Activated B cell treated with CpG ODN at 0.5 μM for 24 hours (primary cell): ENCODE data around the gene NTRK1. TPM values are rescaled to one million over a fixed set of nuclear protein-coding genes. Genes with fewer than 3 reads are reported as not detected.

Source experiments
- ATAC-seq: fragments of 200-7000 bp; cut with Tn5 transposase; one replicate; pipeline ENCODE4 v1.10.0; 2021; ENCODE audit warnings: low read depth, mild to moderate bottlenecking, moderate library complexity
- CTCF ChIA-PET: fragments of 350-600 bp; sonication (Branson Sonifier 250); formaldehyde crosslinking; loops from one replicate; lab custom pipeline; 2021; ENCODE audit warnings: antibody characterized with exemption; lab: Charles Lee
- POLR2A ChIA-PET: fragments of 350-600 bp; sonication (Branson Sonifier 250); formaldehyde crosslinking; loops from one replicate; lab custom pipeline; 2021; ENCODE audit warnings: antibody characterized with exemption; lab: Charles Lee
- DNase-seq: peaks from one replicate; pipeline ENCODE4 v3.0.0; 2022
- H3K27ac Mint-ChIP-seq: one replicate; pipeline ENCODE4 v1.8.0; 2020; ENCODE audit warnings: mixed read lengths
- H3K27me3 Mint-ChIP-seq: one replicate; pipeline ENCODE4 v1.8.0; 2021; ENCODE audit warnings: mixed read lengths
- H3K36me3 Mint-ChIP-seq: one replicate; pipeline ENCODE4 v1.8.0; 2021; ENCODE audit warnings: low read depth, mixed read lengths
- H3K4me1 Mint-ChIP-seq: one replicate; pipeline ENCODE4 v1.8.0; 2021; ENCODE audit warnings: mixed read lengths
- H3K4me3 Mint-ChIP-seq: one replicate; pipeline ENCODE4 v1.8.0; 2020; ENCODE audit warnings: mild to moderate bottlenecking, mixed read lengths
- H3K9me3 Mint-ChIP-seq: one replicate; pipeline ENCODE4 v1.8.0; 2020; ENCODE audit warnings: mixed read lengths
- CTCF ChIP-seq: fragments of 200-600 bp; IDR thresholded peaks from one replicate; pipeline ENCODE4 v1.8.0; 2022; ENCODE audit warnings: antibody characterized with exemption, mild to moderate bottlenecking
- intact Hi-C: fragments of 100-400 bp; cut with micrococcal nuclease; formaldehyde crosslinking; loops from one replicate; pipeline ENCODE4 v1.15.1; 2024
- total RNA-seq: library from RNA; stranded (reverse); gene quantifications from 2 replicates; pipeline ENCODE4 v1.2.3, GENCODE V29; 2022

The NTRK1 gene
- total RNA-seq, 1 donor from 2014 or later = 0.11 TPM

- TF ChIP-seq CTCF = no peak
- ChIA-PET POLR2A (interaction anchor here (0.6 kb wide), 1 partner anchor 148 kb away, joined by 6 read pairs; the partner anchor contains the start of gene METTL25B), CTCF (no interaction called here)
- no peaks in the 10 kb centered on the region for H3K36me3 Mint-ChIP-seq
- ATAC-seq (no peak), DNase-seq (no peak)
- H3K4me3 Mint-ChIP-seq = no peak overlapping the region
- intact Hi-C loops = no loop called here
- no peak overlapping the region for H3K27ac Mint-ChIP-seq
- H3K9me3 Mint-ChIP-seq = no peaks in the 10 kb centered on the region
- H3K27me3 Mint-ChIP-seq = peaks cover 33% of the 10 kb centered on the region
- no peaks in the 10 kb centered on the region for H3K4me1 Mint-ChIP-seq
Measured at GRCh38 chr1:156876281-156876680, 15.6 kb downstream of the NTRK1 start.

GRCh38 chr1:156877433-156878170, 16.9 kb downstream of the NTRK1 start:
- ChIA-PET CTCF (no interaction called here), POLR2A (no interaction called here)
- no peak for DNase-seq
- Mint-ChIP-seq H3K27me3 (peaks cover 36% of the 10 kb centered on the region), H3K27ac (no peak overlapping the region), H3K36me3 (no peaks in the 10 kb centered on the region), H3K4me3 (no peak overlapping the region), H3K9me3 (no peaks in the 10 kb centered on the region), H3K4me1 (no peaks in the 10 kb centered on the region)
- intact Hi-C loops = no loop called here
- no peak for TF ChIP-seq CTCF
- ATAC-seq = no peak

- H3K9me3 Mint-ChIP-seq = no peaks in the 10 kb centered on the region
- H3K4me1 Mint-ChIP-seq = no peaks in the 10 kb centered on the region
- no peak overlapping the region for H3K27ac Mint-ChIP-seq
- intact Hi-C loops = no loop called here
- no peak overlapping the region for H3K4me3 Mint-ChIP-seq
- H3K36me3 Mint-ChIP-seq = no peaks in the 10 kb centered on the region
- DNase-seq (no peak), ATAC-seq (no peak)
- ChIA-PET POLR2A (no interaction called here), CTCF (no interaction called here)
- no peak for TF ChIP-seq CTCF
- peaks cover 41% of the 10 kb centered on the region for H3K27me3 Mint-ChIP-seq
Measured at GRCh38 chr1:156879876-156880275, 19.2 kb downstream of the NTRK1 start.

- TF ChIP-seq CTCF = no peak
- ChIA-PET POLR2A (no interaction called here), CTCF (interaction anchor here (0.9 to 1.0 kb wide), 2 partner anchors 9 to 154 kb away, joined by 3 read pairs; no protein-coding TSS in a partner anchor)
- ATAC-seq = no peak
- intact Hi-C loops = no loop called here
- no peak overlapping the region for H3K27ac Mint-ChIP-seq
- DNase-seq = no peak
- H3K36me3 Mint-ChIP-seq = no peaks in the 10 kb centered on the region
- H3K9me3 Mint-ChIP-seq = no peaks in the 10 kb centered on the region
- H3K4me3 Mint-ChIP-seq = no peak overlapping the region
- peaks cover 41% of the 10 kb centered on the region for H3K27me3 Mint-ChIP-seq
- H3K4me1 Mint-ChIP-seq = no peaks in the 10 kb centered on the region
Measured at GRCh38 chr1:156880473-156880872, 19.8 kb downstream of the NTRK1 start.

- no peaks in the 10 kb centered on the region for H3K4me1 Mint-ChIP-seq
- peaks cover 44% of the 10 kb centered on the region for H3K27me3 Mint-ChIP-seq
- ChIA-PET POLR2A (no interaction called here), CTCF (interaction anchor here (0.9 to 1.0 kb wide), 3 partner anchors 9 to 154 kb away, joined by 3 read pairs; no protein-coding TSS in a partner anchor)
- no peak for TF ChIP-seq CTCF
- H3K4me3 Mint-ChIP-seq = no peak overlapping the region
- H3K27ac Mint-ChIP-seq = no peak overlapping the region
- no peaks in the 10 kb centered on the region for H3K9me3 Mint-ChIP-seq
- no peak for ATAC-seq
- H3K36me3 Mint-ChIP-seq = no peaks in the 10 kb centered on the region
- DNase-seq = no peak
- intact Hi-C loops = no loop called here
Measured at GRCh38 chr1:156881101-156881500, 20.4 kb downstream of the NTRK1 start.
